GM18907 (cell line): ENCODE data around the gene ARSG.
"Not testable (repeated sequence)": the region's sequence is repeated elsewhere in the genome, so short reads cannot be mapped to it uniquely, and the experiment has no call there.

Experiments used
- ATAC-seq: cut with Tn5 transposase; IDR thresholded peaks from one replicate; pipeline ENCODE4 v1.9.1; 2021; ENCODE audit warnings: mild to moderate bottlenecking, moderate library complexity; ENCODE audit not compliant: unreplicated experiment

Gene ARSG

DNA sequence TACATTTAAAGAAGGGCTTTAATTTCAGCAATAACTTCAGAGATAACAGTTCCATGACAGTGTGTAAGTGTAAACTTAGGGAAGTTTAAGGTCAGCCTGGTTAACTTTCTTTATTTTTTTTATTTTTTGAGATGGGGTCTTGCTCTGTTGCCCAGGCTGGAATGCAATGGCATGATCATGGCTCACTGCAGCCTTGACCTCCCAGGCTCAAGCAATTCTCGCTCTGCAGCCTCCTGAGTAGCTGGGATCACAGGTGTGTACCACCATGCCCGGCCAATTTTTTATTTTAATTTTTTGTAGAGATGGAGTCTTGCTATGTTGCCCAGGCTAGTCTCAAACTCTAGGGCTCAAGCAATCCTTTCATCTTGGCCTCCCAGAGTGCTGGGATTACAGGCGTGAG lies 15.0 kb upstream of the ARSG start:
- ATAC-seq = not testable (repeated sequence)

- ATAC-seq = no peak
Observed at GRCh38 chr17:68277807-68278206, 13.5 kb upstream of the ARSG start.

DNA sequence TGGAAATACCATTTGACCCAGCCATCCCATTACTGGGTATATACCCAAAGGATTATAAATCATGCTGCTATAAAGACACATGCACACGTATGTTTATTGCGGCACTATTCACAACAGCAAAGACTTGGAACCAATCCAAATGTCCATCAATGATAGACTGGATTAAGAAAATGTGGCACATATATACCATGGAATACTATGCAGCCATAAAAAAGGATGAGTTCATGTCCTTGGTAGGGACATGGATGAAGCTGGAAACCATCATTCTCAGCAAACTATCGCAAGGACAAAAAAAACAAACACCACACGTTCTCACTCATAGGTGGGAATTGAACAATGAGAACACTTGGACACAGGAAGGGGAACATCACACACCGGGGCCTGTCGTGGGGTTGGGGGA lies 9.3 kb upstream of the ARSG start:
- ATAC-seq = not testable (repeated sequence)

GRCh38 chr17:68288375-68288774 lies 2.9 kb upstream of the ARSG start:
- peak; percentile 14 for ATAC-seq

GRCh38 chr17:68288804-68289203 lies 2.5 kb upstream of the ARSG start:
- no peak for ATAC-seq

GRCh38 chr17:68289473-68289872 lies 1.8 kb upstream of the ARSG start:
- ATAC-seq = no peak

DNA sequence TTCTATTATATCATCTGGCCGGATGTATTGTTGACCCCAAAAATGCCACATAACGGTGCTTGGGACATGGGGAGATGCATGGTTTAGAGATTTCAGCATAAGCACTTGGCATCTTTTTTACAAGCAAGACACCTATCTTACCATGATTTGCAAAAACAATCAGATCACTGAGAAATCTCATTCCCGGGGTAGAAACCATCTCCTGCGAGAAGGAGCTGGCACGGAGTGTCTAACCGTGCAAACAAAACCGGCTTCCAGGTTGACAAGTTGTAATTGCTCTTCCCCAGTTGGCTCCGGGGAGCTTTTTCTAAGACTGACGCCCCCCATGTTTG lies 1.4 kb upstream of the ARSG start:
- no peak for ATAC-seq

DNA sequence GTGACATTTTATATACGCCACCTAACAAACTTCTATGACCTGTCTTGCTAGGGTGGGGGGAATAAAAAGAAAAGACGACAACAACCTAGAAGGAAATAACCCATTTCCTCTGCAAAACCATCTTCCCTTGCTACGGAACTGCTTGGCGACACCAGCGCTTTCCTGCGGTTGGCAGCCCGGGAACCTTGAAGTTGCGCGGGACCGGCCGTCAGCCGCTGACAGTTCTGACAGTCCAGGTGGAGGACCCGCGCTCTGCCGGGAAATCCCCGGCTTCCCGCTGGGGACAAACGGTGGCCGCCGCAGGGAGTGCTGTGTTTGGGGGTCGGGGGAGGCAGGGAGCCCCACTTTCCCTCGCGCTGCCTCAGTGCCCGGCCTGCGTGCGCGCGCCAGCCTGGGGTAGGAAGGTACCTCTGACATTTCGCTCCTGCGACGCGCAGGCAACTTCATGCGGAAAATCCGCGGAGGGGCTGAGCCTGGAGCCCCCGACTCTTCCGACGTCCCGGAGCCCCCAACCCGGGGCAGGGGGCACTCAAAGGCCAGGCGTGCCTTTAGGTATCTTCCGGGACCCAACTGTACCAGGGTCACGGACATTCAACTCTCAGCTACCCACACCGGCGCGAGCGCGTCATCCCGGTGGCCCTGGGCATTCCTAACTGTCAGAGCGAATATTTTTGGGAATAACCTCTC lies 884 bp upstream of the ARSG start:
- ATAC-seq = no peak

DNA sequence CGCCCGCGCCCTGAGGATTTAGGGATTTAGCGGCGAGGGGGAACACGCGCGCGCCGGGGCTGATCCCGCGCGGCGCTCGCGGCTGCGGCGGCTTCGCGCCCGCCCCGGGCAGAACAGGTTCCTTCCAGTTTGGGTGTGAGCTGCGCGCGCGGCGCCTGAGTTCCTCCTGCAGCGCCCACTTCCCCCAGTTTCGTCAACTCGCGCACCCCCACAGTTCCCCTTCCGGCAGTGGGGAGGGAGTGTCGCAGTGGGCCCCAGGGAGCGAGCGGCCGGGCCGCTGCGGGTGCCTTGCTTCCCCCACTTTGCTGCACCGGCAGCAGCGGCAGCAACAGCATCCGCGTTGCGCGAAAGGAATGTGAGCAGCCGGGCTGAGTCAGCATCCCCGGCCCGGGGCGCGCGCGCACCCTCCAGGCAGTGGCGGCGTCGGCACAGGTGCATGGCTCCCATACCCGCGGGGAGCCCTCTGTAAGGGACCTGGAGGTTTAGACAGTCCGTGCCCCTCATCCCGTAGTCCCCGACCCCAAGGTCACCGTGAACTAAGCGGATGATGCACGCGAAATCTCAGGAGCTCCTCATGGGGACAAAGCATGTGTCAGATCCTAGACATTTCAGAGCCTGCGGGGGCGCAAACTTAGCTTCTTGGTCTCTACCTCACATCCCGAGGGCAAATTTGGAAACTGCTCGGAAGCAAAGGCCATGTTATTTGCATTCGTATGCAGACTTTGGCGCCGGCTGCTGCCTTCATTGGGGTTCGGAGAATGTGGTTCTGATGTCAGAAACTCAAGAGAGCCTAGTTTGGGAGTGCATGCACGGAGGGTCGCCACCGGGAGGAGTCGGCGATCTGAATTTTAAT lies 767 bp downstream of the ARSG start:
- peak; percentile 61 for ATAC-seq

DNA sequence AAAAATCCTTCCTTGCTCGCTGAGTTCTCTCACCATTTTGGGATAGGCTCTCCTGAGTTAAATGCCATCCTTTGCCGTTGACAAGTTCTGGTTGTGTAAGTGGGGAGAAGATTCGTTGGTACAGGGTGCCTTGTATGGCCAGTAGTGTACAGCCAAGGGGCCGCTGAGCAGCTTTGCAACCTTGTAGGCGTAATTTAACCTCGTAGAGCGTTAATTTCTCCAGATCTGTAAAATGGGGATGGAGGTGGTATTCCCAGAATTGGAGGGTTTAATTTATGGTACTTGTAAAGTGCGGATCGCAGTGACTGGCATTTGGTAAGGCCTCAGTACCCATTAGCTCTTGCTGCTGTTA lies 1.4 kb downstream of the ARSG start:
- ATAC-seq = no peak

- ATAC-seq = no peak
Observed at GRCh38 chr17:68293490-68294195, 2.3 kb downstream of the ARSG start.

DNA sequence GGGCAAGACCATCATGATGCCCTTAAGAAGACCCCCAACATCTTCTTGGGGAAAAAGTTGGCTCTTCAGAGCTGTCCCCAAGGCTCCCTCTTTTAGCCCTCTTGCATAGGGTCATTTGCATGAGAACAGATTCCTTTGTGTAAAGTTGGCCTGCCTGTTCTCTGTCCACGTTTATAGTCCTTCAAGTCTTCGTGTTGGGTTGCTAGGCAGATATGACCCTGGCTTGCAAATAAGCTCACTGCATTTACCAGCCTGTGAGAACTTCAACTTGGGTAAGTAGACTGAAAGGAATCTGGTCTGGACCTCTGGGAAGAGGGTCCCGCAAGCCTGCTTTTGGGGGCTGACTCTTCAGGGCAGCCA lies 2.9 kb downstream of the ARSG start:
- no peak for ATAC-seq

GRCh38 chr17:68294617-68295016 lies 3.3 kb downstream of the ARSG start:
- ATAC-seq = no peak

DNA sequence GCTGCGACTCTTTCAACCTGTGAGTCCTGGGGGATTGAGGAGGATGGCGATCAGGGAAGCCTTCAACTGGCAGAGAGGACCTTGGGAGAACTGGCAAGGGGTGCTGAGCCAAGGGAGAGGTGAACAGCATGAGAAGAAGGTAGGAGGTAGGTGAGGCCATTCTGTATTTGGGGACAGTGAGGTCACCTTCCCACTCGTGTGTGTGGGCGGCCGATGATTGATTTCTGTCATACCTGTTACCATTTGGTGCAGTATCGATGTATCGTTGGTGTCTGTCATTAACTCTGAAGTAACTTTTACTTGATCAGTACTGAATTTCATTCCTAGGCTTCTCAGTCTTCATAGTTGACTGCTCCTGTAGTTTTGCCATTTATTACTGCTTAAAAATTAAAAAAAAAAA lies 3.8 kb downstream of the ARSG start:
- ATAC-seq = no peak

DNA sequence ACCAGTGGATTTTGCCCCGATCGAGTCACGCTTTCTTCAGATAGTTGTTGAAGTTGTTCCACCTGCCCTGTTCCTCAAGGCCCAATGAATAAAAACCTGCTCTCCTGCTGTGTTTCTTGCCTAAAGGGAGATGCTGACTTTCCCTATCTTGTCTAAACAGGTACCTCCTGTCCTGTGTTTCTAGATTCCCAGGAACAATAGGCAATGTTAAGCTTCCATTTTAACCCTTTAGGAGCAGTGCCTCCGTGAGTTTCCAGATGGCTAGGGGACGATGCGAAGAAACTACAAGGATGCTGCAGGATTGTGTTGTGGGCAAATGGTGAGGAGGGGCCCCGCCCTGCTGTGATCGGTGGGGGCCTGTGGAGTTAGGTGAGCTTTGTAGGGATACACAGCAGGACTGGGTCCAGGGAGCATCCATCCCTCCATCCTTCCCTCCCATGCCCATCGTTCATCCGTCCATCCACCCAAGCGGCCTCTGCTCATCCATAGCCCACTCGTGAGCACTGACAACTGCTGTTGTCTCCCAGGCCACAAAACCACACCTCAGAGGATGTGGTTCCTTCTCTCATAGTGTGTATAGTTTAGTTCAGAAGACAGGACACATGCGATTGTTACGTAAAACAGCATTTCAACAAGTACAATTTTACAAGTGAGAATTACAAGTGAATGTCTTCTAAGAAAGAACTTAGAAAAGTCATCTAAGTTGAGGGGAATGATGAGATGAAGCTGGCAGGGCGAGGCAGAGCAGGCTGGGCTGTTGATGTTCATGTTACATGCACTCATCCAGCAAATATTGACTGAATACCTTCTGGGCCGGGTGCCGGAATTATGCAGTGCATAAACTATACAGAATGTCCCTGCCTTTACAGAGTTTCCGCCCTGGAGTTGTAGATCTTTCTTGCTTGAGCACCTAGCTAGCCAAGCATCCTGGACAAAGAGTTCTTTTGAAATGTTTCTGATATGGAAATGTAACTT lies 5.2 kb downstream of the ARSG start:
- ATAC-seq = no peak

DNA sequence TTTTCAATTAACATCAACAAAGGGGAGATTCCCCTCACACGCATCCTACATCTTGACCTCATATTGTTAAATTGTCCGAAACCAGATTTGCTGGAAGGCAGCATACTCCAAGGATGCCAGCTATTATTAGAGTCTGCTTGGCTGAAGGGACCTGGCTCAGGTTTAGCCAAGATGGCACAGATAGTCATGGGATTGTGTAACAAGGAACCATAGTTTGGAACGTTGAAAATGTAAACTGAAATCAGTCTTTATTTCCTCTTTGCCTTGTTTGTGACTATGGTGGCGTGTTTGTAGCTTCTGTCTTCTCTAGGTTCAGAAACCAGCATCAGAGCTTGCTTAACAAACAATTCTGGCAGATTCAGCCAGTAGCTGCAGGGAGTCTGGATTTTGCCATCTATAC lies 5.9 kb downstream of the ARSG start:
- ATAC-seq = no peak

DNA sequence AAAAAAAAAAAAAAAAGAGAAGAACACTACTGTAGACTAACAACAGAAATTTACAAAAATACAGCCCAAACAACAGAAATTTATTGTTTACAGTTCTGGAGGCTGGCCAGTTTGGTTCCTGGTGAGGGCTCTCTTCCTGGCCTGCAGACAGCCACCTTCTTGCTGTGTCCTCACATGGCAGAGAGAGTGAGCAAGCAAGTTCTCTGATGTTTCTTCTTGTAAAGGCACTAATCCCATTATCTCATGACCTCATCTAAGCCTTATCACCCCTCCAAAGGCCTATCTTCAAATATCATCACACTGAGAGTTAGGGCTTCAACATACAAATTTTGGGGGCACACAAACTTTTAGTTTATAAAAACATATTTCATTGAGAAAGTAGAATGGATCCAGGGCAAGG lies 7.3 kb downstream of the ARSG start:
- no peak for ATAC-seq

- ATAC-seq = no peak
Observed at GRCh38 chr17:68299817-68300216, 8.5 kb downstream of the ARSG start.

DNA sequence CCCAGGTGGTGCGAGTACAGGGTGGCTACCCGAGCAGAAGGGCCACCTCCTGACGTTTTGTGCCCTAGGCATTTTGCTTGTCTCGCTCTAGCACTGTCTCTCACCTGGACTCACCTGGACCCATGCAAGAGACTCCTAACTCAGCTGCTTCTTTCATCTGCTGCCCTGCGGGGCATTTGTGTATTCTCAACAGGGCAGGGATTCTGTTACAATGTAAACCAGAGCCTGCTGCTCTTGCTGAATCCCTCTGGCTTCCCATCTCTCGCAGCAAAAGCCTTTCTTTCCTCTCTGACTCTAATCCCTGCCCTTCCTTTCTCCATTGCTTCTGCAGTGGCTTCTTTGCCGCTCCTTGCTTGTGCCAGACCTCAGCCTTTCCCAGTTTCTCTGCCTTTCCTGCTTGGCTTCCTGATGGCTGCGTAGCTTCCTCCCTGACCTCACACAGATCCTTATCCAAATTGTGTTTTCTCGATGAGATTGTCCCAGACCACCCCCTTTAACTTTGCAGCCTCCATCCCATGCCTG lies 10.2 kb downstream of the ARSG start:
- no peak for ATAC-seq

DNA sequence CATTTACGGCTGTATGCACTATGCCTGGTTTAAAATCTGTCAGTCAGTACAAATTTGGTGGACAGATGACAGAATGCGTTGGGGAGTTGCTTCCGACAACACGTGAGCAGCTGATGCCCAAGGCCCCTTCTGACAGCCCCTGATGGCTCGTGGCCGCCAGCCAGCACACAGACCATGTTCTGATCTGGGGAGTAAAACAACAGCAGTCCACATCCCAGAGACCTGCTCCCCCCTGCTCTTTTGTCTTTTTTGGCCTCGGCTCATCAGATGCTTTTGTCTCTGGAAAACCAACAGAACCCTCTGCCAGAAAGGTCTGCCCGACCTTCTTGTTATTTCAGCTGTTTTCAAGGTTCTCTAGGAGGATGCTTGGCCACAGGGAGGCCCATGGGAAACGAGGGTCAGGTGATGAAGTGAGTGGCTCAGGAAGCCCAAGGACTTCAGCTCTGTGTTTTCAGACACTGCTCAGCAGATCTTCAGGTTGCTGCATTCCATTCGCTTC lies 10.8 kb downstream of the ARSG start:
- ATAC-seq = no peak

GRCh38 chr17:68302666-68303065 lies 11.4 kb downstream of the ARSG start:
- ATAC-seq = no peak
